Panc1 (cell line): ENCODE data around the gene SIRT6.

ENCODE experiments used
- POLR2AphosphoS5 ChIP-seq: IDR thresholded peaks from 2 replicates; pipeline ENCODE4 v1.6.1; 2012; ENCODE audit warnings: mild to moderate bottlenecking, low read depth, low read length, moderate library complexity
- TF ChIP-seq, protein P1 (sequence below): fragments of 450-650 bp; IDR thresholded peaks from 2 replicates; pipeline ENCODE4 v1.5.1; 2017; ENCODE audit warnings: mild to moderate bottlenecking
- TF ChIP-seq, protein P2 (sequence below), 2 experiments: IDR thresholded peaks; 2 replicates each; pipeline ENCODE4 v1.6.1; 2011 to 2012; ENCODE audit warnings: low read depth in 2 of 2, control low read depth in 1 of 2, low read length in 1 of 2, mild to moderate bottlenecking in 1 of 2, moderate library complexity in 1 of 2; ENCODE audit not compliant: insufficient read depth in 1 of 2

DNA sequence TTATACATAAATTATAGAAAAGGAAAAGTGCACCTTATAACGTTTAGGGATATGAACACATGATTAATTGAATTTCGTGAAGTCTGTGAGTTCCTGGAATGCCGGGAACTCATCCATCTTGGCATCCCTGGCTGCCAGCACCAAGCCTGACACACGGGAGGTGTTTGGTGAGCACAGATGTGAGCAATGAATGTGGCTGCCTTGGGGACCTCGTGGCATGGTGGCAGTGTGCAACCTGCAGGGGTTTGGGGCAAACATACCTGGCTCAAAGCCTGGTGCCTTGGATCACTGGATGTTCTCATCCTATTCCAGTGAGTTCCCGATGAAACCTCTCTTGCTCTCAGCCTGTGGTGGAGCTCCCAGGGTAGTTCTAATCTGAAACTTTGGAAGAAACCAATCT lies 48.0 kb downstream of the SIRT6 start:
- TF ChIP-seq POLR2AphosphoS5: no peak
- TF ChIP-seq, protein P1, sequence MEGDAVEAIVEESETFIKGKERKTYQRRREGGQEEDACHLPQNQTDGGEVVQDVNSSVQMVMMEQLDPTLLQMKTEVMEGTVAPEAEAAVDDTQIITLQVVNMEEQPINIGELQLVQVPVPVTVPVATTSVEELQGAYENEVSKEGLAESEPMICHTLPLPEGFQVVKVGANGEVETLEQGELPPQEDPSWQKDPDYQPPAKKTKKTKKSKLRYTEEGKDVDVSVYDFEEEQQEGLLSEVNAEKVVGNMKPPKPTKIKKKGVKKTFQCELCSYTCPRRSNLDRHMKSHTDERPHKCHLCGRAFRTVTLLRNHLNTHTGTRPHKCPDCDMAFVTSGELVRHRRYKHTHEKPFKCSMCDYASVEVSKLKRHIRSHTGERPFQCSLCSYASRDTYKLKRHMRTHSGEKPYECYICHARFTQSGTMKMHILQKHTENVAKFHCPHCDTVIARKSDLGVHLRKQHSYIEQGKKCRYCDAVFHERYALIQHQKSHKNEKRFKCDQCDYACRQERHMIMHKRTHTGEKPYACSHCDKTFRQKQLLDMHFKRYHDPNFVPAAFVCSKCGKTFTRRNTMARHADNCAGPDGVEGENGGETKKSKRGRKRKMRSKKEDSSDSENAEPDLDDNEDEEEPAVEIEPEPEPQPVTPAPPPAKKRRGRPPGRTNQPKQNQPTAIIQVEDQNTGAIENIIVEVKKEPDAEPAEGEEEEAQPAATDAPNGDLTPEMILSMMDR: no peak
- TF ChIP-seq, protein P2, sequence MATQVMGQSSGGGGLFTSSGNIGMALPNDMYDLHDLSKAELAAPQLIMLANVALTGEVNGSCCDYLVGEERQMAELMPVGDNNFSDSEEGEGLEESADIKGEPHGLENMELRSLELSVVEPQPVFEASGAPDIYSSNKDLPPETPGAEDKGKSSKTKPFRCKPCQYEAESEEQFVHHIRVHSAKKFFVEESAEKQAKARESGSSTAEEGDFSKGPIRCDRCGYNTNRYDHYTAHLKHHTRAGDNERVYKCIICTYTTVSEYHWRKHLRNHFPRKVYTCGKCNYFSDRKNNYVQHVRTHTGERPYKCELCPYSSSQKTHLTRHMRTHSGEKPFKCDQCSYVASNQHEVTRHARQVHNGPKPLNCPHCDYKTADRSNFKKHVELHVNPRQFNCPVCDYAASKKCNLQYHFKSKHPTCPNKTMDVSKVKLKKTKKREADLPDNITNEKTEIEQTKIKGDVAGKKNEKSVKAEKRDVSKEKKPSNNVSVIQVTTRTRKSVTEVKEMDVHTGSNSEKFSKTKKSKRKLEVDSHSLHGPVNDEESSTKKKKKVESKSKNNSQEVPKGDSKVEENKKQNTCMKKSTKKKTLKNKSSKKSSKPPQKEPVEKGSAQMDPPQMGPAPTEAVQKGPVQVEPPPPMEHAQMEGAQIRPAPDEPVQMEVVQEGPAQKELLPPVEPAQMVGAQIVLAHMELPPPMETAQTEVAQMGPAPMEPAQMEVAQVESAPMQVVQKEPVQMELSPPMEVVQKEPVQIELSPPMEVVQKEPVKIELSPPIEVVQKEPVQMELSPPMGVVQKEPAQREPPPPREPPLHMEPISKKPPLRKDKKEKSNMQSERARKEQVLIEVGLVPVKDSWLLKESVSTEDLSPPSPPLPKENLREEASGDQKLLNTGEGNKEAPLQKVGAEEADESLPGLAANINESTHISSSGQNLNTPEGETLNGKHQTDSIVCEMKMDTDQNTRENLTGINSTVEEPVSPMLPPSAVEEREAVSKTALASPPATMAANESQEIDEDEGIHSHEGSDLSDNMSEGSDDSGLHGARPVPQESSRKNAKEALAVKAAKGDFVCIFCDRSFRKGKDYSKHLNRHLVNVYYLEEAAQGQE (IDR thresholded peaks at IDR 0.05; ENCODE audit: insufficient read depth in 1 of 2, low read depth in 2 of 2, low read length in 1 of 2): no peak
